Activated T-cell treated with anti-CD3 and anti-CD28 coated beads, Interleukin-2, amount 50 U/mL, for 4 hours (primary cell): ENCODE results near the gene ASZ1. TPM values are rescaled to one million over a fixed set of nuclear protein-coding genes. Genes with fewer than 3 reads are reported as not detected.
"Not testable (repeated sequence)": the region's sequence is repeated elsewhere in the genome, so short reads cannot be mapped to it uniquely, and the experiment has no call there.

Source experiments
- ATAC-seq, 2 donors: fragments of 200-7000 bp; cut with Tn5 transposase; one replicate each; pipeline ENCODE4 v1.10.0; 2021
- DNase-seq: peaks from one replicate; pipeline ENCODE4 v3.0.0-alpha.2; 2020
- H3K27me3 Mint-ChIP-seq: one replicate; pipeline ENCODE4 v1.8.0; 2021; ENCODE audit warnings: low read depth, mixed read lengths
- H3K36me3 Mint-ChIP-seq: one replicate; pipeline ENCODE4 v1.8.0; 2022; ENCODE audit warnings: mixed read lengths; ENCODE audit not compliant: insufficient read depth
- H3K4me1 Mint-ChIP-seq: one replicate; pipeline ENCODE4 v1.8.0; 2021; ENCODE audit warnings: low read depth, mixed read lengths
- H3K4me3 Mint-ChIP-seq: one replicate; pipeline ENCODE4 v1.8.0; 2021; ENCODE audit warnings: mild to moderate bottlenecking, moderate library complexity, mixed read lengths
- H3K9me3 Mint-ChIP-seq: one replicate; pipeline ENCODE4 v1.8.0; 2021; ENCODE audit warnings: mixed read lengths
- total RNA-seq, 3 donors: library from RNA; stranded (reverse); gene quantifications; one replicate each; pipeline ENCODE4 v1.2.1, GENCODE V29; 2021

Gene ASZ1, protein sequence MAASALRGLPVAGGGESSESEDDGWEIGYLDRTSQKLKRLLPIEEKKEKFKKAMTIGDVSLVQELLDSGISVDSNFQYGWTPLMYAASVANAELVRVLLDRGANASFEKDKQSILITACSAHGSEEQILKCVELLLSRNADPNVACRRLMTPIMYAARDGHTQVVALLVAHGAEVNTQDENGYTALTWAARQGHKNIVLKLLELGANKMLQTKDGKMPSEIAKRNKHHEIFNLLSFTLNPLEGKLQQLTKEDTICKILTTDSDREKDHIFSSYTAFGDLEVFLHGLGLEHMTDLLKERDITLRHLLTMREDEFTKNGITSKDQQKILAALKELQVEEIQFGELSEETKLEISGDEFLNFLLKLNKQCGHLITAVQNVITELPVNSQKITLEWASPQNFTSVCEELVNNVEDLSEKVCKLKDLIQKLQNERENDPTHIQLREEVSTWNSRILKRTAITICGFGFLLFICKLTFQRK
- not detected for total RNA-seq

DNA sequence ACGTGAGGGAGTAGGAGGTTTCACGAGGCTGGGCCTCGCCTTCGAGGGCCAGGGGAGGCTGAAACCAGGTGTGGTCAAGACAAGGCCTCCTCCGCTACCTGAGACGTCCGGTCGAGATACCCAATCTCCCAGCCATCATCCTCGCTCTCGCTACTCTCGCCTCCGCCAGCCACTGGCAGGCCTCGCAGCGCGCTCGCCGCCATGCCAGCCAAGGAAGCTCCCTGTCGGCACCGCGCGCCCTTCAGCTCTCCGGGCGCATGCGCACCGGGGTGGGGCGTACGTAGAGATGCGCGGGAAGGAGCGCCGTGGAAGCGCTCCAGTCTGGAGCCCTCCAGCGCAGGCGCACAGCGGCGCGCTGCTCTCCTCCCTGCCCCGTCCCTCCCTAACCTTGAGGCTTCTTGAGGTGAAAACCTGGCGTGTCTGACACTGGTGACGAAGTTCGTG is at the start of gene ASZ1:
Gene ASZ1, minus strand, starts transcription at position 236 of the 444 bp plus-strand sequence. Its CDS starts 33 bp downstream, at position 203.
- Mint-ChIP-seq H3K36me3 (no peaks in the 10 kb centered on the region), H3K27me3 (no peaks in the 10 kb centered on the region), H3K4me1 (no peaks in the 10 kb centered on the region), H3K4me3 (no peak within 1 kb of the TSS), H3K9me3 (no peaks in the 10 kb centered on the region)
- DNase-seq (no peak), ATAC-seq (no peak)

DNA sequence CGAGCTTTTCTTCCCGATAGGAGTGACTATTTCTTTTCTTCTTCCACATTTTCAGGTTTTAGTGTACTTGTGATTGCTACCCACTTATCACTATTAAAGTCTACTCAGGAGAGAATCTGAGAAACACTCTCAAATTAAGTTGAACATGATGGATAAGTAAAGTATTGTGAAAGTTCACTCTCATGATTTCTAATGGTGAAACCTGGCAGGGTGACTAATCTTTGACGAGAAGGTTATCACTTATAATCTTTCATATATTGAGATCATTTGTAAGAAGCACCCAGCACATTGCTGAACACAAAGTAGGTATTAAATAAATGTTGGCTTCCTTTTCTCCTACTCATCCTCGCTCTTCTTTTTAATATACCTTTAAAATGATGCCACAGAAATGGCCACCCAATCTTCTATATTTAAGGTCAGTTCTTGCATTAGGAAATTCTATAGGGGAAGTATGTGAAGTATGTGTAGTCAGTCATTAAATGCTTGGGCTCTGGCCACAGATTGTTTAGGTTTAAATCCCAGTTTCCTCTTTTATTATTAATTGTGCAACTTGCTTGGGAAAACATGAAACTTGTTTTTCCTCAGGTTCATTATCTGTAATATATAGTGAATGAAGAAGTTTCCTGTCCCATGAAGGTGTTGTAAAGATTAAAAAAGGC is 49.4 kb upstream of the ASZ1 start:
- H3K4me1 Mint-ChIP-seq = no peaks in the 10 kb centered on the region
- no peaks in the 10 kb centered on the region for H3K9me3 Mint-ChIP-seq
- H3K36me3 Mint-ChIP-seq = no peaks in the 10 kb centered on the region
- no peak overlapping the region for H3K4me3 Mint-ChIP-seq
- ATAC-seq = no peak
- peaks cover 21% of the 10 kb centered on the region for H3K27me3 Mint-ChIP-seq
- DNase-seq = no peak

DNA sequence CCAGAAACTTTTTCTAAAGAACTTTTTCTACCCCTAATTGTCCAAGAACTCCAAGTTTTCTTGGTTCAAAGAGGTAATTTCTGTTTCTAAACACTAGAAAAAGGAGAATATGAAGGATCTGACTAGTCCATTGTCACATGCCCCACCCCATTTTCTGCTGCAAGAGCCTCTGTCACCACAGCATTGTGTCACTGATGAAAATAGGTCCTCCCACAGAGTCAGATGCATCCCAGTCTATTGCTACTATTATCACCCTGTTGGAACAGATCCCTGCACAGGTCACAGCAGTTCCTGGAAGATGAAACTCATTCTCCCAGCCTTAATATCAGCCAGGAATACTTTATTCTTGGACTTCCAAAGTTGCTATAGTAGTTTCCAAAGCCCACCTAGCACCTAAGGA is 45.0 kb upstream of the ASZ1 start:
- DNase-seq = no peak
- Mint-ChIP-seq H3K9me3 (no peaks in the 10 kb centered on the region), H3K27me3 (no peaks in the 10 kb centered on the region), H3K4me3 (no peak overlapping the region), H3K36me3 (no peaks in the 10 kb centered on the region), H3K4me1 (no peaks in the 10 kb centered on the region)
- no peak for ATAC-seq

DNA sequence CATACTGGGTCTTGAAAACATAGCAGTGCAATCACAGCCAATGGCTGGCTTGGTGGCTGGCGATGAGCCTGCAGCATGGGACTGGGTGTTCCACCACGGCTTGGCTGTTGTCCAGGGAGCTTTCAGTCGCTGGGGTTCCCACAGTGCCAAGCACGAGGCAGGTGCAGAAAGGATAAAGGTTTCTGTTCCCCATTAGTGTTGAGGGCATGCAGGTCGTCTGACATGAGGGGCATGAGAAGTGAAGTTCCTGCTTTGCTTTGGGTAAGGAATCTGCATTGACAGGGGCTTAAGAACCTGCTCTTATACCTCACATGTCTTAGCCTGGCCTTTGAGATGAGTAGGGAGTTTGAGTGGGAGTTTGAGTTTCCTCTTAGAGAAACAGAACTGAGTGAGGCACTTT is 43.5 kb upstream of the ASZ1 start:
- H3K27me3 Mint-ChIP-seq = no peaks in the 10 kb centered on the region
- H3K4me3 Mint-ChIP-seq = no peak overlapping the region
- ATAC-seq (no peak), DNase-seq (no peak)
- H3K9me3 Mint-ChIP-seq = no peaks in the 10 kb centered on the region
- no peaks in the 10 kb centered on the region for H3K36me3 Mint-ChIP-seq
- H3K4me1 Mint-ChIP-seq = no peaks in the 10 kb centered on the region

DNA sequence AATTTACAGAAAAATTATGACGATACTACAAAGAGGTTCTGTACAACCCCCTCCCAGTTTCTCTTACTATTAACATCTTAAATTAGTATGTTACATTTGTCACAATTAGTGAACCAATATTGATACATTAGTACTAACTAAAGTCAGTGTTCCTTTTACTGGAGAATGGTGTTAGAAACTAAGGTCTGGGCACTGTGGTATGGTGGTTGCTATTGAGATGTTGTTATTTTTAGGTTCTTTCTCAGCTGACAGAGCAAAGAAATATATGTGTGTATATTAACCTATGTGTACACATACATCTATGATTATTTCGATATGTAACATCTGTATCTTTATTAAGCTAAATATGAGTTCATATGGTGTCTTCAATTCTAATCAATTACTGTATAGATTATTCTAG is 40.9 kb upstream of the ASZ1 start:
- no peak for ATAC-seq
- no peaks in the 10 kb centered on the region for H3K36me3 Mint-ChIP-seq
- H3K4me3 Mint-ChIP-seq = no peak overlapping the region
- no peaks in the 10 kb centered on the region for H3K27me3 Mint-ChIP-seq
- no peak for DNase-seq
- H3K4me1 Mint-ChIP-seq = no peaks in the 10 kb centered on the region
- H3K9me3 Mint-ChIP-seq = no peaks in the 10 kb centered on the region

DNA sequence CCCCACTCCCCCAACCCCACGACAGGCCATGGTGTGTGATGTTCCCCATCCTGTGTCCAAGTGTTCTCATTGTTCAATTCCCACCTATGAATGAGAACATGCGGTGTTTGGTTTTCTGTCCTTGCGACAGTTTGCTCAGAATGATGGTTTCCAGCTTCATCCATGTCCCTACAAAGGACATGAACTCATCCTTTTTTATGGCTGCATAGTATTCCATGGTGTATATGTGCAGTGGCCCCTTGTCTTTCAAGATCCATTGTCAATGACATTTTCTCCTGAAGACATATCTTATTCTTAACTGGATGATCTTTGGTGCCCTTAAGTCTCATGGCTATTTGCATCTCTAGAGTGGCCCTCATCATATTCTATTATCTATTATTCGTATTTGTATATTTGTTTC is 33.5 kb upstream of the ASZ1 start:
- not testable (repeated sequence) for H3K27me3 Mint-ChIP-seq, H3K36me3 Mint-ChIP-seq, H3K4me1 Mint-ChIP-seq, DNase-seq, ATAC-seq, H3K4me3 Mint-ChIP-seq, H3K9me3 Mint-ChIP-seq

DNA sequence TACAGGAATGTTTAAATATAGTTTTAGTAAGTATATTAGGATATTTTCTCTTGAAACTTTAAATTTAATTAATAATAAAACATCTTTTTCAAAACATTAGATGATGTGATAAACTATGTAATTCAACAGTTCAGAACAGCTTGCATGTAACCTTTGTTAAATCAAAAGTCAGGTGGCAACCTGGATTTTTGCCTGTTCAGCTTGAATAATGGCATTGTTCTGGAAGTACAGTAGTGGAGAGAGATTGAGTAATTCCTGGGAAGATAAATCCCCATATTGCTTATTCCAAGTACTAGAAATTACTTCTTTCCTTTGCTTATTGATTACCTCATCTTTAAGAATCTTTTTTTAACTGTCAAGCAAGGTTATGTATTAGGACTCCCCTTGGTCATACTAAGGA is 32.4 kb upstream of the ASZ1 start:
- DNase-seq (no peak), ATAC-seq (no peak)
- Mint-ChIP-seq H3K27me3 (no peaks in the 10 kb centered on the region), H3K9me3 (no peaks in the 10 kb centered on the region), H3K4me1 (no peaks in the 10 kb centered on the region), H3K36me3 (no peaks in the 10 kb centered on the region), H3K4me3 (no peak overlapping the region)

DNA sequence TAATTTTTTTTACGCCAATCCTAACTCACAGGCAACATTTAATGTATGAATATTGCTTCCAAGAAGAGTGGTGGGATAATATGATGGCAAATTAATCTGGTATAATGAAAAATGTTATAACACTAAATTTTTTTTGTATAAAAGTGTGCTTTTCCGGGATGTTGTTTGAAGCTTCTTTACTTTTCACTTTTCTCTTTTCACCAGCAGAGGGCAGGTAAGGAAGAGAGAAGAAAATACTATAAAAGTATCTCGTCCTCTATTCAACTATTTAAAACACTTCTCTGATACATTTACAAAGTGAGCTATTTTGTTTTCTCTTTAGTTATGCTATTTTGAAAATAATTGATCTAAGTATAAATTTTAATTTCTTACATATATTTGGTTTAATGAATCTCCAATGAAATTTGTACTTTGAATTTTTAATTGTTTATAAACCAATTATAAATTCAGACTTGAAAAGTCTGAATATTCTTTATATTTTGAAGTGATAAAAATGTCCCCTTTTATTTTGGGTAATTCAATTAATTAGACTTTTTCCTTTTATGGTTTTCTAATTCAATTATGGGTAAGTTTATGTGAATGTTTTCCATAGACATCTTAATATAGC is 31.8 kb upstream of the ASZ1 start:
- no peak for DNase-seq
- no peak for ATAC-seq
- Mint-ChIP-seq H3K4me1 (no peaks in the 10 kb centered on the region), H3K9me3 (no peaks in the 10 kb centered on the region), H3K27me3 (no peaks in the 10 kb centered on the region), H3K36me3 (no peaks in the 10 kb centered on the region), H3K4me3 (no peak overlapping the region)

DNA sequence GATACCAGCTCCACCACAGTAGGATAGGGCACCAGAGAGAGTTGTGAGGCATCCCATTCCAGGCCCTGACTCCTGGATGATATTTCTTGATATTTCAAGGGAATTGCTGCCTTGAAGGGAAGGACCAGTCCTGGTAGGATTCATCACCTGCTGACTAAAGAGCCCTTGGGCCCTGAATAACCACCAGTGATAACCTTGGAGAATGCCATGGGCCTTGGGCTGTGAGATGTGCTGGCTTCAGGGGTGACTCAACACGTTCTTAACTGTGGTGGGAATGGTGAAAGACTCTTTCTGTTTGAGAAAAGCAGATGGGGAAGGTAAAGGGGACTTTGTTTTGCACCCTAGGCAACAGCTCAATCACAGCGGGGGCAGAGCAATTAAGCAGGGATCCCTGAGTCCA is 21.4 kb upstream of the ASZ1 start:
- Mint-ChIP-seq H3K9me3 (peaks cover 20% of the 10 kb centered on the region), H3K36me3 (no peaks in the 10 kb centered on the region), H3K27me3 (no peaks in the 10 kb centered on the region), H3K4me1 (no peaks in the 10 kb centered on the region), H3K4me3 (no peak overlapping the region)
- ATAC-seq (no peak), DNase-seq (no peak)

DNA sequence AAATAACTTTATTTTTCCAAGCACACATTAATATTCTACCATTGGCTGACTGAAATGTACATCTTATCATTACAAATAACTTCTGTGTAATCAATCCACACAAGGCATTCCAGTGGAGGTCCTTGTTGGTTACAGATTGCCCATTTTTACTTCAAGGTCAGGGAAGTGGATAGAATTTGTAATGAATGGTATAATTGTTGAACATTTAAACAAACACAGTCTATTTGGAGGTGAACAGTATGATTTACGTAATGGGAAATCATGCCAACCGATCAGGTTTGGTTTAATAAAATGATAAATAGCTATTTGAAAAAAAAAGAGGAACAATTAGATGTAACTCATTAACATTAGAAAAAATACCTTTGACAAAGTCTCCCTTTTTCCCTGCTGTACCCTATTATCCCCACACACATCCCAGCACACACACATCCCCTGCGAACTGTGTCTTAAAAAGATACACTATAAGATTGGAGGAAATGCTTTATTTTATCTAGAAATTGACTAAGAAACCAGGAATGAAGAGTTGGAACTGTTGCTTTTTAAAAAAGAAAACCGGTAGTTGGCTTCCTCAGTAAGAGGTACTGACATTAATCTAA is 19.0 kb upstream of the ASZ1 start:
- Mint-ChIP-seq H3K36me3 (no peaks in the 10 kb centered on the region), H3K4me1 (no peaks in the 10 kb centered on the region), H3K4me3 (no peak overlapping the region), H3K9me3 (peaks cover 18% of the 10 kb centered on the region), H3K27me3 (no peaks in the 10 kb centered on the region)
- DNase-seq = no peak
- no peak for ATAC-seq

DNA sequence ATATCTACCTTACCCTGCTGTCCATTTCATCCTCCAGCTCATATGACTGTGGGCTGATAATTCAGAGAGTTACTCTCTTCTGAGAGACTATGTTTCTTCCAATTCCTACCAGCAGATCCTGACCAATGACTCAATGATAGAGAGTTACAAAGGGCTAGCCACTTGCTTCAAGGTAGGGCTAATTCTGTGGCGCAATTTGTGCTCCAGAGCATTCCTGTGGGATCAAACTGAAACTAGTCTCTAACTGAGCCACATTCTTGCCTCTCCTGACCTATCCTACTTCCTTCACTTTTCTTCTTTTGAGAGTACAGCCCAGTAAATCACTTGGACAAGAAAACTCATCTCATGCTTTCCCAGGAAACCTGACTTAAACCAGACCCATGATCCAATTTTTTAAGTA is 17.9 kb upstream of the ASZ1 start:
- Mint-ChIP-seq H3K9me3 (peaks cover 12% of the 10 kb centered on the region), H3K4me1 (no peaks in the 10 kb centered on the region), H3K36me3 (no peaks in the 10 kb centered on the region), H3K27me3 (no peaks in the 10 kb centered on the region), H3K4me3 (no peak overlapping the region)
- ATAC-seq (no peak), DNase-seq (no peak)

DNA sequence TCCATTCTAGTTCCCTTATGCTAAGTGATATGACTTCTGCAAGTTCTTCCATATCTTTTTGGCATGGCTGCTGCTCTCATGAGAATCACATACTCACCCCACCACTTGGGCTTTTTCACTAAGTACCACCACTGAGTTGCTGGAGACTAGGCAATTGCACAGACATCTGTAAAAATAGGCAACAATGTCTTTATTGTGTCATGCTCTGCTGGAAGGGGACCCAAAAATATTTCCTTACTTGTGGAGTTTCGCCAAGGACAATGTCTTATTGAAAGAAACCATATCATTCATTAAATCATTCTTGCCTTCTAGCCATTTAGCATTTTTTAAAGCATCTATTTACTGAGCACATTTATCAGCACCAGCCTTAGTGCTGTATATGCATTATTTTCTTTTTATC is 17.4 kb upstream of the ASZ1 start:
- H3K27me3 Mint-ChIP-seq = no peaks in the 10 kb centered on the region
- H3K36me3 Mint-ChIP-seq = no peaks in the 10 kb centered on the region
- peaks cover 7% of the 10 kb centered on the region for H3K9me3 Mint-ChIP-seq
- H3K4me1 Mint-ChIP-seq = no peaks in the 10 kb centered on the region
- no peak for ATAC-seq
- no peak overlapping the region for H3K4me3 Mint-ChIP-seq
- no peak for DNase-seq

DNA sequence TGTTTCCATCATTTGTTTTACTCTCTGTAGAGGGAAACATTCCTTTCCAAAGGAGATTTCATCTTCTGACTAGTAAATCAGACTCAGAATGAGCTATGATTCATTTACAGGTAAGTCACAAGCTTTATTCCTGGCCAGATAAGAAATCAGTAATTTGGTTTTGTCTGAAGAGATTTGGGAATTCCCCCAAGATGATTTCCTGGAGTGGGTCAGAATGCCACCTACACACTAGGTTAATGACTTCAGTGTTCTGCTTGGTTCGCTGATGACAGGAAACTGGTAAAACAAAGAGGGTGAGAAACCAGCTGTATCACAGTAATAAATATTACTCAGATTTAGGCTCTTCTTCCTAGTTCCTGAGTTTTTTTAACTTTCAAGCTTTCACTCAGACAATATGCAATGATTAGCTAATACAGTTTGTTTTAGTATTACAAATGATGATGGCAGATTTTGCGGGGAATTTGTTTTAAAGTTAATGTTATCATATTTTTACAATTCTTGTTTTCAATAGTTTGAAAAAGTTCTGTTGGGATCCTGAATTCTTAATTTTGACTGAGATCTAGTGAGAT is 8.3 kb upstream of the ASZ1 start:
- DNase-seq = no peak
- Mint-ChIP-seq H3K4me3 (no peak overlapping the region), H3K9me3 (no peaks in the 10 kb centered on the region), H3K27me3 (no peaks in the 10 kb centered on the region), H3K36me3 (no peaks in the 10 kb centered on the region), H3K4me1 (peaks cover 2% of the 10 kb centered on the region)
- ATAC-seq = peak; percentile 43 to 70

DNA sequence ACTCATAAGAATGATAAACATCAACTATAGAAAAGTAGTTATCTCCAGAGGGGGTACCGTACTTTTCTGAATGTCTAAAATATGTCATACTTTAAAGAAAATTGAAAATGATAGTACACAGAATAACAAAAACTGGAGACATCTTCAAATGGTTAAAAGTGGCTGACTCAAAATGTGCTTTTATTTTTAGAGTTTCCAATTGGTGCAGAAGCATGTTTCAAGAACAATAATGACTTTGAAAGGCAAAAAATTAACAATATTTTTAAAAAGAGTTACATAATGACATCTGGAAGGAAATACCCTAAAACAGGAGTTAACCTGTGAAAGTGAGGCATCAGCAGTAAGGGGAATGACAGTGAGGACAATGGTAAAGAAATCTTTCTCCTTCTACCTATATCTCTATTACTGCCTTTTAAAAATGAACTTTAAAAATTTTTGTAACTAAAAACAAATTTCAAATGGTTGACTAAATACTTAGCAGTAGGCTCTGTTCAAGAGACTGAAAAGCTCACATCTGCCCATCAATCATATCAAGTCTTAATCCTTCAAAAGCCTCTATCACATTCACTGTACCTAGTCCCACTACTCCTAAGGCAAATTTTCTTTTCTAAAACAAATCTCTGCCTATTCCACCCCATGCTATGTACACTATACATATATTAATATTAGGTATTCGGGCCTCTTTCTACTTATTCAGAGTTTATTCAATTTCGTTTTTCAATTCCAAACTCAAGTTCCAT is 3.0 kb downstream of the ASZ1 start:
- Mint-ChIP-seq H3K27me3 (peaks cover 2% of the 10 kb centered on the region), H3K4me3 (no peak overlapping the region), H3K4me1 (no peaks in the 10 kb centered on the region), H3K9me3 (no peaks in the 10 kb centered on the region), H3K36me3 (no peaks in the 10 kb centered on the region)
- no peak for ATAC-seq
- no peak for DNase-seq
